OCI-LY7 (cell line): ENCODE data around the gene GBX2. TPM values are rescaled to one million over a fixed set of nuclear protein-coding genes. Genes with fewer than 3 reads are reported as not detected.

Source experiments
- BruUV-seq: library from RNA; stranded (reverse); fragments of 400-500 nt; replicated peaks from 2 replicates; lab custom pipeline; 2021; lab: Mats Ljungman, UMichigan
- CTCF ChIA-PET: fragments of 300-600 bp; sonication (Branson Sonifier 250); formaldehyde crosslinking; loops from one replicate; lab custom pipeline; 2022; ENCODE audit warnings: antibody characterized with exemption; ENCODE audit not compliant: unreplicated experiment; lab: Charles Lee
- POLR2A ChIA-PET: fragments of 300-600 bp; sonication (Branson Sonifier 250); formaldehyde crosslinking; loops from one replicate; lab custom pipeline; 2022; ENCODE audit warnings: antibody characterized with exemption; lab: Charles Lee
- DNase-seq: peaks from one replicate; pipeline ENCODE4 v3.0.0-alpha.2; 2015; ENCODE audit warnings: low spot score
- H2AFZ ChIP-seq: fragments of 200-600 bp; sonication (generic), shearing (Covaris generic); 2 replicates; pipeline ENCODE4 v1.6.1; 2014; ENCODE audit warnings: mild to moderate bottlenecking, antibody characterized with exemption, low read length, moderate library complexity
- H3K27ac ChIP-seq: fragments of 200-600 bp; sonication (generic); 2 replicates; pipeline ENCODE4 v1.5.1; 2014; ENCODE audit warnings: mixed run types, low read depth, mild to moderate bottlenecking, moderate library complexity, low read length, inconsistent platforms; ENCODE audit not compliant: poor library complexity, severe bottlenecking
- H3K36me3 ChIP-seq: fragments of 200-600 bp; sonication (generic); 2 replicates; pipeline ENCODE4 v1.6.1; 2014; ENCODE audit warnings: mild to moderate bottlenecking, antibody characterized with exemption, low read length, moderate library complexity, mixed read lengths; ENCODE audit not compliant: insufficient read depth
- H3K4me1 ChIP-seq: fragments of 200-600 bp; sonication (generic); 2 replicates; pipeline ENCODE4 v1.5.1; 2014; ENCODE audit warnings: mild to moderate bottlenecking, low read length; ENCODE audit not compliant: insufficient read depth, poor library complexity, severe bottlenecking
- H3K4me2 ChIP-seq: fragments of 200-600 bp; sonication (generic); 2 replicates; pipeline ENCODE4 v1.6.1; 2014; ENCODE audit warnings: mild to moderate bottlenecking, low read length
- H3K4me3 ChIP-seq: fragments of 200-600 bp; sonication (generic); 2 replicates; pipeline ENCODE4 v1.5.1; 2014; ENCODE audit warnings: mild to moderate bottlenecking, low read depth, low read length; ENCODE audit not compliant: poor library complexity, severe bottlenecking
- H3K79me2 ChIP-seq: fragments of 200-600 bp; sonication (generic); 2 replicates; pipeline ENCODE4 v1.6.1; 2016; ENCODE audit warnings: low read depth, mild to moderate bottlenecking, low read length, moderate library complexity, mixed read lengths; ENCODE audit not compliant: insufficient read depth
- H3K9me2 ChIP-seq: fragments of 200-600 bp; sonication (generic); 2 replicates; pipeline ENCODE4 v1.6.1; 2016; ENCODE audit warnings: mild to moderate bottlenecking, low read length, mixed read lengths; ENCODE audit not compliant: insufficient read depth
- H3K9me3 ChIP-seq: fragments of 200-600 bp; sonication (generic); 2 replicates; pipeline ENCODE4 v1.6.1; 2014; ENCODE audit warnings: mild to moderate bottlenecking, mixed run types, low read length, mixed read lengths
- H4K20me1 ChIP-seq: fragments of 200-600 bp; sonication (generic); 2 replicates; pipeline ENCODE4 v1.6.1; 2014; ENCODE audit warnings: mild to moderate bottlenecking, antibody characterized with exemption, low read length, moderate library complexity, mixed read lengths; ENCODE audit not compliant: insufficient read depth
- CTCF ChIP-seq: fragments of 200-600 bp; sonication (generic); conservative IDR thresholded peaks from 2 replicates; pipeline ENCODE4 v1.5.1; 2014; ENCODE audit warnings: mild to moderate bottlenecking, antibody characterized with exemption, low read length, moderate library complexity, mixed read lengths
- EZH2phosphoT487 ChIP-seq: fragments of 200-600 bp; sonication (generic); IDR thresholded peaks from 2 replicates; pipeline ENCODE4 v1.6.1; 2018; ENCODE audit warnings: low read depth, borderline replicate concordance, mild to moderate bottlenecking, mixed run types, antibody characterized with exemption, low read length, moderate library complexity, mixed read lengths
- intact Hi-C: fragments of 100-400 bp; cut with micrococcal nuclease; formaldehyde crosslinking; loops from one replicate; pipeline ENCODE4 v1.10.0; 2022; ENCODE audit not compliant: unreplicated experiment
- total RNA-seq, 2 experiments: library from RNA; depleted of rRNA in 1 of 2; stranded (reverse); fragments of >200 nt in 1 of 2; shearing (Covaris generic) in 1 of 2; gene quantifications; 2 replicates each; pipeline ENCODE4 v1.2.3, GENCODE V29; 2014 to 2022

Gene GBX2
- total RNA-seq, 2 experiments from 2014 or later, result not detected

- no peak for TF ChIP-seq EZH2phosphoT487
- TF ChIP-seq CTCF, result no peak
- Histone ChIP-seq H4K20me1 (no peaks in the 10 kb centered on the region), H3K9me3 (no peaks in the 10 kb centered on the region), H3K27ac (no peak overlapping the region), H3K4me2 (no peak overlapping the region), H3K36me3 (no peaks in the 10 kb centered on the region), H3K4me1 (no peaks in the 10 kb centered on the region), H3K79me2 (no peaks in the 10 kb centered on the region), H3K4me3 (no peak overlapping the region), H2AFZ (no peak overlapping the region), H3K9me2 (no peaks in the 10 kb centered on the region)
- no TSS peak for BruUV-seq
- CTCF ChIA-PET, result no interaction called here
- no peak for DNase-seq
- intact Hi-C loops, result no loop called here
- POLR2A ChIA-PET, result no interaction called here
Measured at GRCh38 chr2:236158969-236159777, 9.0 kb downstream of the GBX2 start.

GRCh38 chr2:236157815-236158498 lies 10.2 kb downstream of the GBX2 start:
- Histone ChIP-seq H3K9me2 (no peaks in the 10 kb centered on the region), H3K4me2 (no peak overlapping the region), H4K20me1 (no peaks in the 10 kb centered on the region), H2AFZ (no peak overlapping the region), H3K79me2 (no peaks in the 10 kb centered on the region), H3K9me3 (no peaks in the 10 kb centered on the region), H3K36me3 (no peaks in the 10 kb centered on the region), H3K4me1 (no peaks in the 10 kb centered on the region), H3K27ac (no peak overlapping the region), H3K4me3 (no peak overlapping the region)
- intact Hi-C loops, result no loop called here
- BruUV-seq, result no TSS peak
- DNase-seq, result no peak
- ChIA-PET POLR2A (no interaction called here), CTCF (no interaction called here)
- no peak for TF ChIP-seq EZH2phosphoT487
- no peak for TF ChIP-seq CTCF

GRCh38 chr2:236157366-236157765 lies 10.8 kb downstream of the GBX2 start:
- TF ChIP-seq CTCF (no peak), EZH2phosphoT487 (no peak)
- Histone ChIP-seq H2AFZ (no peak overlapping the region), H3K9me3 (no peaks in the 10 kb centered on the region), H3K9me2 (no peaks in the 10 kb centered on the region), H4K20me1 (no peaks in the 10 kb centered on the region), H3K4me1 (no peaks in the 10 kb centered on the region), H3K4me3 (no peak overlapping the region), H3K27ac (no peak overlapping the region), H3K36me3 (no peaks in the 10 kb centered on the region), H3K4me2 (no peak overlapping the region), H3K79me2 (no peaks in the 10 kb centered on the region)
- CTCF ChIA-PET, result no interaction called here
- DNase-seq, result no peak
- POLR2A ChIA-PET, result no interaction called here
- intact Hi-C loops, result no loop called here
- no TSS peak for BruUV-seq
